ENCODE data around the gene BAG3. TPM values are rescaled to one million over a fixed set of nuclear protein-coding genes. Genes with fewer than 3 reads are reported as not detected.

BAG3 gene
- total RNA-seq, 2 experiments from 2014 or later: 13.4 to 14.3 TPM

- Mint-ChIP-seq H3K9me3 (peaks cover 19% of the 10 kb centered on the region), H3K27me3 (no peaks in the 10 kb centered on the region), H3K4me3 (no peak overlapping the region), H3K27ac (no peak overlapping the region), H3K36me3 (ENCODE audit: low read depth) (peaks cover 11% of the 10 kb centered on the region), H3K4me1 (ENCODE audit: low read depth) (peaks cover 21% of the 10 kb centered on the region)
- TF ChIP-seq, protein P1, sequence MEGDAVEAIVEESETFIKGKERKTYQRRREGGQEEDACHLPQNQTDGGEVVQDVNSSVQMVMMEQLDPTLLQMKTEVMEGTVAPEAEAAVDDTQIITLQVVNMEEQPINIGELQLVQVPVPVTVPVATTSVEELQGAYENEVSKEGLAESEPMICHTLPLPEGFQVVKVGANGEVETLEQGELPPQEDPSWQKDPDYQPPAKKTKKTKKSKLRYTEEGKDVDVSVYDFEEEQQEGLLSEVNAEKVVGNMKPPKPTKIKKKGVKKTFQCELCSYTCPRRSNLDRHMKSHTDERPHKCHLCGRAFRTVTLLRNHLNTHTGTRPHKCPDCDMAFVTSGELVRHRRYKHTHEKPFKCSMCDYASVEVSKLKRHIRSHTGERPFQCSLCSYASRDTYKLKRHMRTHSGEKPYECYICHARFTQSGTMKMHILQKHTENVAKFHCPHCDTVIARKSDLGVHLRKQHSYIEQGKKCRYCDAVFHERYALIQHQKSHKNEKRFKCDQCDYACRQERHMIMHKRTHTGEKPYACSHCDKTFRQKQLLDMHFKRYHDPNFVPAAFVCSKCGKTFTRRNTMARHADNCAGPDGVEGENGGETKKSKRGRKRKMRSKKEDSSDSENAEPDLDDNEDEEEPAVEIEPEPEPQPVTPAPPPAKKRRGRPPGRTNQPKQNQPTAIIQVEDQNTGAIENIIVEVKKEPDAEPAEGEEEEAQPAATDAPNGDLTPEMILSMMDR (IDR thresholded peaks at IDR 0.05): no peak
- ChIA-PET POLR2A (interaction anchor here (1.0 to 1.7 kb wide), 5 partner anchors 9 to 27 kb away, joined by 3 to 11 read pairs (median 4); partner anchors contain the start of gene INPP5F), CTCF (interaction anchor here (1.2 to 2.9 kb wide), 4 partner anchors 10 to 146 kb away, joined by 3 to 10 read pairs (median 6); no protein-coding TSS in a partner anchor)
- ATAC-seq (no peak), DNase-seq (no peak)
- intact Hi-C loops (cut with micrococcal nuclease): no loop called here
Observed at GRCh38 chr10:119713744-119714483, 62.7 kb downstream of the BAG3 start.

- ATAC-seq (no peak), DNase-seq (no peak)
- peaks cover 11% of the 10 kb centered on the region for H3K36me3 Mint-ChIP-seq (ENCODE audit: low read depth)
- ChIA-PET CTCF (interaction anchor here (1.2 to 2.9 kb wide), 4 partner anchors 9 to 145 kb away, joined by 3 to 10 read pairs (median 6); no protein-coding TSS in a partner anchor), POLR2A (interaction anchor here (1.3 to 1.7 kb wide), 3 partner anchors 9 to 12 kb away, joined by 4 to 11 read pairs (median 4); partner anchors contain the start of gene INPP5F)
- H3K9me3 Mint-ChIP-seq: peaks cover 14% of the 10 kb centered on the region
- intact Hi-C loops (cut with micrococcal nuclease): no loop called here
- H3K27me3 Mint-ChIP-seq: no peaks in the 10 kb centered on the region
- H3K27ac Mint-ChIP-seq: no peak overlapping the region
- no peak overlapping the region for H3K4me3 Mint-ChIP-seq
- TF ChIP-seq, protein P1 (IDR thresholded peaks at IDR 0.05): no peak
- H3K4me1 Mint-ChIP-seq (ENCODE audit: low read depth): peaks cover 16% of the 10 kb centered on the region
Observed at GRCh38 chr10:119714484-119714816, 63.3 kb downstream of the BAG3 start.

GRCh38 chr10:119715628-119716505 lies 64.7 kb downstream of the BAG3 start:
- H3K9me3 Mint-ChIP-seq: peaks cover 9% of the 10 kb centered on the region
- no peaks in the 10 kb centered on the region for H3K27me3 Mint-ChIP-seq
- ChIA-PET CTCF (interaction anchor here (2.5 to 3.2 kb wide), 3 partner anchors 29 to 144 kb away, joined by 7 to 11 read pairs (median 10); no protein-coding TSS in a partner anchor), POLR2A (interaction anchor here (1.9 kb wide), 1 partner anchor 10 kb away, joined by 6 read pairs; no protein-coding TSS in a partner anchor)
- no peak overlapping the region for H3K27ac Mint-ChIP-seq
- no peak for DNase-seq
- intact Hi-C loops (cut with micrococcal nuclease): no loop called here
- TF ChIP-seq, protein P1 (IDR thresholded peaks at IDR 0.05): no peak
- ATAC-seq: no peak
- H3K36me3 Mint-ChIP-seq (ENCODE audit: low read depth): peaks cover 8% of the 10 kb centered on the region
- H3K4me1 Mint-ChIP-seq (ENCODE audit: low read depth): peaks cover 7% of the 10 kb centered on the region
- no peak overlapping the region for H3K4me3 Mint-ChIP-seq

DNA sequence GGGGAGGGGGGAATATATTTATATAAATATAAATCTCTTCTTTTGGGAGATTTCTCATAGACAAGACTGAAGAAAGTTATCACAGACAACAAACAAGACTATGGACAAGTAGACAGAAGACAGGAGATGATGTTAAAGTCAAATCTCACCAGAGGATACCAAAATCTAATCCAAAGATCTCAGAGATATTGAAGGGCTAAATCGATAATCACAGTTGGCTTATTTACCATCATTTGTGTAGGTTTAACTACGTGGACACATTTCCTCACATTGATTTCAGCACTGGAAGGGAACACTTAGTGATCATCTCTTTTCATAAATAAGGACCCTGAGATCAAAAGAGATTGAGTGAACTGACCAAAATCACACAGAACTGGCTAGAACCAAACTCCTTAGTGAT lies 72.0 kb downstream of the BAG3 start:
- H3K9me3 Mint-ChIP-seq: peaks cover 4% of the 10 kb centered on the region
- ChIA-PET CTCF (interaction anchor here (4.5 kb wide), 1 partner anchor 36 kb away, joined by 26 read pairs; no protein-coding TSS in a partner anchor), POLR2A (no interaction called here)
- H3K4me1 Mint-ChIP-seq (ENCODE audit: low read depth): peaks cover 33% of the 10 kb centered on the region
- no peaks in the 10 kb centered on the region for H3K27me3 Mint-ChIP-seq
- TF ChIP-seq, protein P1 (IDR thresholded peaks at IDR 0.05): no peak
- ATAC-seq: no peak
- intact Hi-C loops (cut with micrococcal nuclease): no loop called here
- no peak overlapping the region for H3K4me3 Mint-ChIP-seq
- no peak overlapping the region for H3K27ac Mint-ChIP-seq
- peaks cover 2% of the 10 kb centered on the region for H3K36me3 Mint-ChIP-seq (ENCODE audit: low read depth)
- DNase-seq: no peak
